LNCaP clone FGC (cell line): ENCODE data around the gene PLTP.

Source experiments
- DNase-seq: peaks from one replicate; pipeline ENCODE4 v3.0.0-alpha.2; 2011; ENCODE audit warnings: low read depth
- H3K4me3 ChIP-seq: 2 replicates; pipeline ENCODE4 v1.5.1; 2011; ENCODE audit warnings: mild to moderate bottlenecking, low read depth, low read length, control low read depth
- CTCF ChIP-seq: IDR thresholded peaks from 2 replicates; pipeline ENCODE4 v1.5.1; 2012; ENCODE audit warnings: mild to moderate bottlenecking; ENCODE audit not compliant: control insufficient read depth, insufficient read depth; ENCODE audit errors: extremely low read depth

Gene PLTP

GRCh38 chr20:45892828-45893500 is 19.0 kb downstream of the PLTP start:
- no peak for DNase-seq
- no peak for TF ChIP-seq CTCF
- no peak overlapping the region for H3K4me3 ChIP-seq

GRCh38 chr20:45892049-45892825 is 19.7 kb downstream of the PLTP start:
- no peak for DNase-seq
- TF ChIP-seq CTCF = peak; percentile 34
- peak overlapping the region; percentile 96 for H3K4me3 ChIP-seq

- peak within 1 kb of the TSS; percentile 96 for H3K4me3 ChIP-seq
- DNase-seq = peak; percentile 73
- TF ChIP-seq CTCF = no peak
Measured at GRCh38 chr20:45890985-45891983, 20.7 kb downstream of the PLTP start, which contains the start of the genes CTSA and NEURL2. Gene CTSA, plus strand, starts transcription at chr20:45891335. Its CDS starts 234 bp downstream, at chr20:45891569. Gene NEURL2, minus strand, starts transcription at chr20:45891208. Its CDS starts 217 bp downstream, at chr20:45890991.

GRCh38 chr20:45890077-45890984 is 21.6 kb downstream of the PLTP start:
- TF ChIP-seq CTCF = no peak
- peak overlapping the region; percentile 96 for H3K4me3 ChIP-seq
- no peak for DNase-seq

- no peak for TF ChIP-seq CTCF
- no peak for DNase-seq
- H3K4me3 ChIP-seq = no peak overlapping the region
Measured at GRCh38 chr20:45888681-45889080, 23.3 kb downstream of the PLTP start.
